ENCODE data around the gene CMIP.

CMIP gene

GRCh38 chr16:81730090-81731051 lies 285.8 kb downstream of the CMIP start:
- H3K9me3 Mint-ChIP-seq: no peaks in the 10 kb centered on the region
- H3K27me3 Mint-ChIP-seq (ENCODE audit: low read depth): peaks cover 9% of the 10 kb centered on the region
- no peaks in the 10 kb centered on the region for H3K36me3 Mint-ChIP-seq (ENCODE audit: low read depth)
- H3K4me3 Mint-ChIP-seq: peak overlapping the region; percentile 78 to 86 (median 82)
- peaks cover 18% of the 10 kb centered on the region for H3K4me1 Mint-ChIP-seq
- peak; percentile 65 to 67 (median 65) for TF ChIP-seq CTCF (IDR thresholded peaks at IDR 0.05; ENCODE audit: unreplicated experiment in 3 of 3)
- H3K27ac Mint-ChIP-seq: peak overlapping the region; percentile 92 to 97 (median 94)

GRCh38 chr16:81731649-81732048 lies 287.0 kb downstream of the CMIP start:
- H3K4me1 Mint-ChIP-seq: peaks cover 18% of the 10 kb centered on the region
- H3K9me3 Mint-ChIP-seq: no peaks in the 10 kb centered on the region
- peak overlapping the region; percentile 92 to 97 (median 94) for H3K27ac Mint-ChIP-seq
- peak overlapping the region; percentile 19 to 54 (median 46) for H3K4me3 Mint-ChIP-seq
- peaks cover 4% of the 10 kb centered on the region for H3K27me3 Mint-ChIP-seq (ENCODE audit: low read depth)
- no peaks in the 10 kb centered on the region for H3K36me3 Mint-ChIP-seq (ENCODE audit: low read depth)
- no peak for TF ChIP-seq CTCF (IDR thresholded peaks at IDR 0.05; ENCODE audit: unreplicated experiment in 3 of 3)

GRCh38 chr16:81732699-81733098 lies 288.1 kb downstream of the CMIP start:
- Mint-ChIP-seq H3K9me3 (no peaks in the 10 kb centered on the region), H3K4me1 (peaks cover 18% of the 10 kb centered on the region), H3K36me3 (ENCODE audit: low read depth) (no peaks in the 10 kb centered on the region), H3K27me3 (ENCODE audit: low read depth) (peaks cover 5% of the 10 kb centered on the region), H3K27ac (peak overlapping the region in 2 of 3 experiments; percentile 92 to 97), H3K4me3 (no peak overlapping the region)
- TF ChIP-seq CTCF (IDR thresholded peaks at IDR 0.05; ENCODE audit: unreplicated experiment in 3 of 3): no peak

GRCh38 chr16:81733295-81733694 lies 288.7 kb downstream of the CMIP start:
- Mint-ChIP-seq H3K4me3 (peak overlapping the region in 1 of 3 experiments; percentile 21), H3K27me3 (ENCODE audit: low read depth) (peaks cover 10% of the 10 kb centered on the region), H3K4me1 (peaks cover 21% of the 10 kb centered on the region), H3K9me3 (no peaks in the 10 kb centered on the region), H3K27ac (peak overlapping the region in 2 of 3 experiments; percentile 29 to 92), H3K36me3 (ENCODE audit: low read depth) (no peaks in the 10 kb centered on the region)
- no peak for TF ChIP-seq CTCF (IDR thresholded peaks at IDR 0.05; ENCODE audit: unreplicated experiment in 3 of 3)

- no peak overlapping the region for H3K4me3 Mint-ChIP-seq
- H3K36me3 Mint-ChIP-seq (ENCODE audit: low read depth): no peaks in the 10 kb centered on the region
- H3K4me1 Mint-ChIP-seq: peaks cover 23% of the 10 kb centered on the region
- TF ChIP-seq CTCF (IDR thresholded peaks at IDR 0.05; ENCODE audit: unreplicated experiment in 3 of 3): no peak
- H3K27me3 Mint-ChIP-seq (ENCODE audit: low read depth): peaks cover 10% of the 10 kb centered on the region
- peak overlapping the region in 1 of 3 experiments; percentile 0 for H3K27ac Mint-ChIP-seq
- H3K9me3 Mint-ChIP-seq: no peaks in the 10 kb centered on the region
Observed at GRCh38 chr16:81734632-81735434, 290.2 kb downstream of the CMIP start.
